Keratinocyte (primary cell): ENCODE results near the gene GNAI1.

Source experiments
- EZH2 ChIP-seq: IDR thresholded peaks from one replicate; pipeline ENCODE4 v1.6.1; 2012; ENCODE audit warnings: inconsistent platforms, mild to moderate bottlenecking, low read length, moderate library complexity
- TF ChIP-seq, protein P1 (sequence below), 3 experiments: IDR thresholded peaks in 1 of 3; conservative IDR thresholded peaks in 1 of 3; optimal IDR thresholded peaks in 1 of 3; 2 replicates in 2 of 3; 3 replicates in 1 of 3; pipeline versions ENCODE3 to v1.5.1; 2011; ENCODE audit warnings: low read length in 3 of 3, mild to moderate bottlenecking in 3 of 3, moderate library complexity in 2 of 3, control low read depth in 1 of 3, inconsistent platforms in 1 of 3; ENCODE audit not compliant: insufficient read depth in 2 of 3; ENCODE audit errors: extremely low read depth in 1 of 3

DNA sequence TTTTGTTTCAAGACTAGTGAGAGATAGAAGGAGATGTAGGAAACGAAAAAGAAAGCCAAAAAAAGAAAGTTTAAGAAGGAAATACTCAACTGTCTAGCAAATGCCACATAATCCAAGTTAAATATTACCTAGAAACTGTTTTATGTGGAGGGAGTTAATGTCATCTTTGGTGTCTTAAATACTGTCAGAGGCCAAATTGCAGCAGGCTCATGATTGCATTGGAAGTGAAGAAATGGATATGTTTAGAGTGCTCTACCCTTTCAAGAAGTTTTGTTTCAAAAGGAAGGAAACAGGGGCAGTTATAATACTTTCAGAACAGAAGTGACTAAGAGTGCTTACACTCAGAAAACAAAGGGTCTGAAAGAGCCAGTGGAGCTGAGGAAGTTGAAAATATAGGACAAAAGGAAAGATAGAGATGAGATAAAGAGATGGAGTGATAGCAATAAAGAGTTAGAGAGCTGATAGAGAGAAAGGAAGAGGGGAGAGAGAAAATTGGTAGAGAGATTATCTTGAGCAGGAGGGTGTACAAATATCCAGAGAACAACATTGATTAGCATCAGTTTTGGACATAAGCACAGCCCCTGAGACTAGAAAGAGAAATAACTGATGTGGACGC is 28.0 kb upstream of the GNAI1 start:
- TF ChIP-seq, protein P1, sequence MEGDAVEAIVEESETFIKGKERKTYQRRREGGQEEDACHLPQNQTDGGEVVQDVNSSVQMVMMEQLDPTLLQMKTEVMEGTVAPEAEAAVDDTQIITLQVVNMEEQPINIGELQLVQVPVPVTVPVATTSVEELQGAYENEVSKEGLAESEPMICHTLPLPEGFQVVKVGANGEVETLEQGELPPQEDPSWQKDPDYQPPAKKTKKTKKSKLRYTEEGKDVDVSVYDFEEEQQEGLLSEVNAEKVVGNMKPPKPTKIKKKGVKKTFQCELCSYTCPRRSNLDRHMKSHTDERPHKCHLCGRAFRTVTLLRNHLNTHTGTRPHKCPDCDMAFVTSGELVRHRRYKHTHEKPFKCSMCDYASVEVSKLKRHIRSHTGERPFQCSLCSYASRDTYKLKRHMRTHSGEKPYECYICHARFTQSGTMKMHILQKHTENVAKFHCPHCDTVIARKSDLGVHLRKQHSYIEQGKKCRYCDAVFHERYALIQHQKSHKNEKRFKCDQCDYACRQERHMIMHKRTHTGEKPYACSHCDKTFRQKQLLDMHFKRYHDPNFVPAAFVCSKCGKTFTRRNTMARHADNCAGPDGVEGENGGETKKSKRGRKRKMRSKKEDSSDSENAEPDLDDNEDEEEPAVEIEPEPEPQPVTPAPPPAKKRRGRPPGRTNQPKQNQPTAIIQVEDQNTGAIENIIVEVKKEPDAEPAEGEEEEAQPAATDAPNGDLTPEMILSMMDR (optimal IDR thresholded peaks at IDR 0.05 in 1 of 3, IDR thresholded peaks at IDR 0.05 in 1 of 3, conservative IDR thresholded peaks at IDR 0.05 in 1 of 3; ENCODE audit: extremely low read depth in 1 of 3, insufficient read depth in 2 of 3, low read length in 3 of 3), result no peak
- TF ChIP-seq EZH2, result no peak
